Astrocyte (in vitro differentiated cells and primary cell): Measurements from ENCODE around the gene KLK2. TPM values are rescaled to one million over a fixed set of nuclear protein-coding genes. Genes with fewer than 3 reads are reported as not detected.

Experiments used
- DNase-seq: peaks from one replicate; pipeline ENCODE4 v3.0.0-alpha.2; 2010; ENCODE audit warnings: low read depth
- FAIRE-seq: peaks from 2 replicates; lab custom pipeline; 2011; peaks lifted over from hg19 to GRCh38; lab: Jason Lieb, UNC
- H2AFZ ChIP-seq: 2 replicates; pipeline ENCODE4 v1.6.0; 2012; ENCODE audit warnings: low read depth, low read length, inconsistent platforms
- H3K27ac ChIP-seq: 2 replicates; pipeline ENCODE4 v1.5.1; 2011; ENCODE audit warnings: low read depth, low read length, inconsistent platforms
- H3K27me3 ChIP-seq: 2 replicates; pipeline ENCODE4 v1.6.0; 2011; ENCODE audit warnings: low read length, inconsistent platforms; ENCODE audit not compliant: insufficient read depth
- H3K36me3 ChIP-seq: 2 replicates; pipeline ENCODE4 v1.5.1; 2011; ENCODE audit warnings: low read length, inconsistent platforms; ENCODE audit not compliant: insufficient read depth
- H3K4me1 ChIP-seq: 2 replicates; pipeline ENCODE4 v1.5.1; 2011; ENCODE audit warnings: low read length, inconsistent platforms; ENCODE audit not compliant: insufficient read depth
- H3K4me2 ChIP-seq: 2 replicates; pipeline ENCODE4 v1.6.0; 2012; ENCODE audit warnings: low read length, inconsistent platforms
- H3K4me3 ChIP-seq: 2 replicates; pipeline ENCODE4 v1.5.1; 2011; ENCODE audit warnings: low read depth, mild to moderate bottlenecking, low read length, inconsistent platforms; ENCODE audit not compliant: insufficient read depth
- H3K79me2 ChIP-seq: 2 replicates; pipeline ENCODE4 v1.6.0; 2012; ENCODE audit warnings: mild to moderate bottlenecking, low read length, inconsistent platforms; ENCODE audit not compliant: insufficient read depth
- H3K9ac ChIP-seq: 2 replicates; pipeline ENCODE4 v1.6.0; 2012; ENCODE audit warnings: mild to moderate bottlenecking, low read length, inconsistent platforms
- H3K9me3 ChIP-seq: 2 replicates; pipeline ENCODE4 v1.5.1; 2012; ENCODE audit warnings: low read depth, mild to moderate bottlenecking, low read length, inconsistent platforms; ENCODE audit not compliant: insufficient read depth
- H4K20me1 ChIP-seq: 2 replicates; pipeline ENCODE4 v1.6.0; 2012; ENCODE audit warnings: low read length, inconsistent platforms; ENCODE audit not compliant: insufficient read depth
- H3K27ac Mint-ChIP-seq: one replicate; pipeline ENCODE4 v1.8.0; 2021; ENCODE audit warnings: mild to moderate bottlenecking, mixed read lengths; ENCODE audit not compliant: unreplicated experiment
- H3K27me3 Mint-ChIP-seq: one replicate; pipeline ENCODE4 v1.8.0; 2021; ENCODE audit warnings: low read depth, mixed read lengths; ENCODE audit not compliant: unreplicated experiment
- H3K36me3 Mint-ChIP-seq: one replicate; pipeline ENCODE4 v1.8.0; 2021; ENCODE audit warnings: low read depth, mixed read lengths; ENCODE audit not compliant: unreplicated experiment
- H3K4me1 Mint-ChIP-seq: one replicate; pipeline ENCODE4 v1.8.0; 2021; ENCODE audit warnings: low read depth, mixed read lengths; ENCODE audit not compliant: unreplicated experiment
- H3K4me3 Mint-ChIP-seq: one replicate; pipeline ENCODE4 v1.8.0; 2021; ENCODE audit warnings: mild to moderate bottlenecking, moderate library complexity, mixed read lengths; ENCODE audit not compliant: unreplicated experiment
- H3K9me3 Mint-ChIP-seq: one replicate; pipeline ENCODE4 v1.8.0; 2021; ENCODE audit warnings: mild to moderate bottlenecking, mixed read lengths; ENCODE audit not compliant: unreplicated experiment
- EZH2 ChIP-seq: IDR thresholded peaks from 2 replicates; pipeline ENCODE4 v1.6.1; 2012; ENCODE audit warnings: mild to moderate bottlenecking, low read length, inconsistent platforms; ENCODE audit not compliant: insufficient read depth
- total RNA-seq: library from RNA; stranded (reverse); gene quantifications from 2 replicates; pipeline ENCODE4 v1.2.1, GENCODE V29; 2021
- TF ChIP-seq, protein P1 (sequence below): IDR thresholded peaks from 2 replicates; pipeline ENCODE4 v1.5.1; 2011; ENCODE audit warnings: low read depth, mild to moderate bottlenecking, inconsistent platforms, low read length, moderate library complexity; ENCODE audit not compliant: insufficient read depth

Gene KLK2
- total RNA-seq, 1 donor from 2014 or later: not detected

GRCh38 chr19:50829801-50830200 is 43.4 kb upstream of the KLK2 start:
- no peaks in the 10 kb centered on the region for H3K9me3 ChIP-seq
- TF ChIP-seq EZH2: no peak
- TF ChIP-seq, protein P1, sequence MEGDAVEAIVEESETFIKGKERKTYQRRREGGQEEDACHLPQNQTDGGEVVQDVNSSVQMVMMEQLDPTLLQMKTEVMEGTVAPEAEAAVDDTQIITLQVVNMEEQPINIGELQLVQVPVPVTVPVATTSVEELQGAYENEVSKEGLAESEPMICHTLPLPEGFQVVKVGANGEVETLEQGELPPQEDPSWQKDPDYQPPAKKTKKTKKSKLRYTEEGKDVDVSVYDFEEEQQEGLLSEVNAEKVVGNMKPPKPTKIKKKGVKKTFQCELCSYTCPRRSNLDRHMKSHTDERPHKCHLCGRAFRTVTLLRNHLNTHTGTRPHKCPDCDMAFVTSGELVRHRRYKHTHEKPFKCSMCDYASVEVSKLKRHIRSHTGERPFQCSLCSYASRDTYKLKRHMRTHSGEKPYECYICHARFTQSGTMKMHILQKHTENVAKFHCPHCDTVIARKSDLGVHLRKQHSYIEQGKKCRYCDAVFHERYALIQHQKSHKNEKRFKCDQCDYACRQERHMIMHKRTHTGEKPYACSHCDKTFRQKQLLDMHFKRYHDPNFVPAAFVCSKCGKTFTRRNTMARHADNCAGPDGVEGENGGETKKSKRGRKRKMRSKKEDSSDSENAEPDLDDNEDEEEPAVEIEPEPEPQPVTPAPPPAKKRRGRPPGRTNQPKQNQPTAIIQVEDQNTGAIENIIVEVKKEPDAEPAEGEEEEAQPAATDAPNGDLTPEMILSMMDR: no peak
- Mint-ChIP-seq H3K4me3 (no peak overlapping the region), H3K36me3 (no peaks in the 10 kb centered on the region), H3K9me3 (peaks cover 12% of the 10 kb centered on the region), H3K27me3 (peaks cover 49% of the 10 kb centered on the region), H3K4me1 (no peaks in the 10 kb centered on the region), H3K27ac (no peak overlapping the region)
- FAIRE-seq (no peak), DNase-seq (no peak)
- H3K9ac ChIP-seq: no peak overlapping the region
- H3K4me2 ChIP-seq: no peak overlapping the region
- no peaks in the 10 kb centered on the region for H3K79me2 ChIP-seq
- H2AFZ ChIP-seq: no peak overlapping the region
- H3K36me3 ChIP-seq: no peaks in the 10 kb centered on the region
- H3K27ac ChIP-seq: no peak overlapping the region
- H3K4me1 ChIP-seq: no peaks in the 10 kb centered on the region
- no peaks in the 10 kb centered on the region for H3K27me3 ChIP-seq
- no peaks in the 10 kb centered on the region for H4K20me1 ChIP-seq
- no peak overlapping the region for H3K4me3 ChIP-seq

GRCh38 chr19:50830266-50831025 is 42.8 kb upstream of the KLK2 start:
- Histone ChIP-seq H2AFZ (no peak overlapping the region), H3K9me3 (no peaks in the 10 kb centered on the region), H3K4me3 (no peak overlapping the region), H3K9ac (no peak overlapping the region), H4K20me1 (no peaks in the 10 kb centered on the region), H3K27ac (no peak overlapping the region), H3K4me2 (no peak overlapping the region), H3K27me3 (no peaks in the 10 kb centered on the region), H3K36me3 (no peaks in the 10 kb centered on the region), H3K4me1 (no peaks in the 10 kb centered on the region), H3K79me2 (no peaks in the 10 kb centered on the region)
- peaks cover 51% of the 10 kb centered on the region for H3K27me3 Mint-ChIP-seq
- DNase-seq (no peak), FAIRE-seq (no peak)
- no peaks in the 10 kb centered on the region for H3K4me1 Mint-ChIP-seq
- no peak overlapping the region for H3K4me3 Mint-ChIP-seq
- peaks cover 14% of the 10 kb centered on the region for H3K9me3 Mint-ChIP-seq
- TF ChIP-seq EZH2: no peak
- TF ChIP-seq, protein P1: no peak
- no peak overlapping the region for H3K27ac Mint-ChIP-seq
- no peaks in the 10 kb centered on the region for H3K36me3 Mint-ChIP-seq

DNA sequence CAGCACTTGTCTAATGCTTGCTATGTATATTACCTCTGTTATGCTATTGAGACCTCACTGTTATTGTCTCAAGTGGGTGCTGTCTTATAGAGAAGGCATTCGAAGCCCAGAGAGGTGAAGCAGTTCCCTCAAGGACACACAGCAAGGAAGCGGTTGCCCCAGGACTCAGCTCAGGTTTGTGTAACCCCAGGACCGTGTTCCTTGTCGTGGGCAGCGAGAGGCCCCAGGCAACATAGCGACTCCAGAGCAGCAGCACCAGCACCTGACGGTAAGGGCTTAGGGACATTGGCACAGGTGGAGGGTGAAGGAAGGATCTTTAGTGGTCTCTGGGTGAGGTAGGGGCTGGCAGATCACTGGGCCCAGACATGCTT is 42.2 kb upstream of the KLK2 start:
- Mint-ChIP-seq H3K27me3 (peaks cover 46% of the 10 kb centered on the region), H3K36me3 (no peaks in the 10 kb centered on the region)

More for the DNA sequence above, 42.2 kb upstream of the KLK2 start:
- Histone ChIP-seq H2AFZ (no peak overlapping the region), H3K9me3 (no peaks in the 10 kb centered on the region), H3K9ac (no peak overlapping the region), H3K27me3 (no peaks in the 10 kb centered on the region), H3K4me2 (no peak overlapping the region), H3K27ac (no peak overlapping the region), H3K4me3 (no peak overlapping the region), H3K79me2 (no peaks in the 10 kb centered on the region), H3K4me1 (no peaks in the 10 kb centered on the region), H3K36me3 (no peaks in the 10 kb centered on the region), H4K20me1 (no peaks in the 10 kb centered on the region)
- no peak for DNase-seq
- Mint-ChIP-seq H3K4me3 (no peak overlapping the region), H3K4me1 (no peaks in the 10 kb centered on the region), H3K9me3 (peaks cover 14% of the 10 kb centered on the region), H3K27ac (no peak overlapping the region)
- no peak for FAIRE-seq
- no peak for TF ChIP-seq EZH2
- TF ChIP-seq, protein P1: no peak
